GM04503 (cell line): Measurements from ENCODE around the gene POTEF.
"Not testable (repeated sequence)": the region's sequence is repeated elsewhere in the genome, so short reads cannot be mapped to it uniquely, and the experiment has no call there.

Source experiments
- DNase-seq: peaks from one replicate; pipeline ENCODE4 v3.0.0-alpha.2; 2012; ENCODE audit warnings: low read depth

The POTEF gene

DNA sequence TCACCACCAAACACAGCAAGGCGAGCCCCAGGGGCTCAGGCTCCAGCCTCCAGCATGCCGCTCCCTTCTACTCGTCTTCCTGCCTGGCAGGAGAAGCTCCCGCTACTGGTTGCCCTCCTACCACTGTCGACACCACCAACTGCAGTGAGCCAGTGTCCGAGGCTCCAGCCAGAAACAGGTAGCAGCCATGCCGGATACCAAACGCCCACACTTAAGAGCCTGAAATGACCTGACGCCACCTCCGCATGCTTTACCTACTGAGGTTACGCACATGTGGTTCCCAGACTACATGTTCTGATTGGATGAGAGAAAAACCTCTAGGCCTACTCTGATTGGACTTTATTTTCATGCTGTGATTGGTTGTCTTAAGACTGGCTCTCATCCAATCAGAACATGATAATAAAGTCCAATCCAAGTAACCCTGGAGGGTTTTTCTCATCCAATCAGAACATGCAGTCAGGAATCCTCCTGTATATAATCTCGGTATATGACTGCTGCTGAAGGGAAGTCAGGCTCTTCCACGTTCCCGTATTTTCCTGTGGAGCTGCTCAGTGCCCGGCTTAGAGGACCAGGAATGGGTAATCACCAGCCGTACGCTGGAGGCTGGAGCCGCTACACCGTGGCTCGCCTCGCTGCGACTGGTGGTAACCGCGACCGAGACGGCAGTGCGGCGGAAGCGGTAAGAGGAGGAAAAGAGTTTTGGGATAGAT is at the start of gene POTEF:
Gene POTEF, minus strand, starts transcription at position 103 of the 710 bp plus-strand sequence. CDS start 8,707 bp downstream, outside the sequence.
- not testable (repeated sequence) for DNase-seq

DNA sequence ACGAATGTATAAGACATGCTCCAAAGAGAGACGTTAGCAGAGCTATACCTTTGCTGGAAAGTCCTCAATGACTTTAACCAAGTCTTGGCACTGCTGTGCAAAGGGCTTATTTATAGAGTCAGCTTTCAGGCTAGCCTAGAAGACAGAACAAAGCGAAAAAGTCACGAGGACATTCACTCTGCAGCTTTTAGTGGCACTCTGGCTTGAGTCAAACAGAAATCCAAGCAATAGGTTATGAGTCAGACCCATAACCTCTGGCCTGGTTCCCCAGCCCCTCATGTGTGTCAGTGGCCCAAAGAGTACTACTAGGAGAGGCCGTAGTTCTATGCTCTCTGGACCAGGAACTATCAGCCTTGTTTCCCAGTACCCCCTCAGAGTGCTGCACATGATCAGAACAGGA is 45.8 kb upstream of the POTEF start:
- DNase-seq, result not testable (repeated sequence)

- no peak for DNase-seq
Measured at GRCh38 chr2:130169896-130170295, 40.9 kb upstream of the POTEF start.

DNA sequence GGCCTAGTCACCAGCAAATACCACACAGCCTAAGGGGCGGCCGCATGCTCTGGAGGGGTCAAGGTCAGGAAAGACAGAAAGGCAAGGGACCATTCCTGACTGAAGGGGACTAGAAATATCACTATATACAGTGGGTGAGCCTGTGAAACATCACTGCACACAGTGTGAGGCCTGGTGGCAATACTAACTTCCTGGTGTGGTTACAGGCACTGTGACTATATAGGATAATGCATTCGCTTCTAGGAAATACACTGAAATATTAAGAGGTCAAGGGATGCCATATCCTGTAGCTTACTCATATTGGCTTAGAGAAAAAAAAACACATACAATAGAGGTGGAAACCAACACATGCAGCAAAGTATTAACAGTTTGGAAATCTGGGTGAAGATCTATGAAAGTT is 40.1 kb upstream of the POTEF start:
- DNase-seq, result not testable (repeated sequence)

DNA sequence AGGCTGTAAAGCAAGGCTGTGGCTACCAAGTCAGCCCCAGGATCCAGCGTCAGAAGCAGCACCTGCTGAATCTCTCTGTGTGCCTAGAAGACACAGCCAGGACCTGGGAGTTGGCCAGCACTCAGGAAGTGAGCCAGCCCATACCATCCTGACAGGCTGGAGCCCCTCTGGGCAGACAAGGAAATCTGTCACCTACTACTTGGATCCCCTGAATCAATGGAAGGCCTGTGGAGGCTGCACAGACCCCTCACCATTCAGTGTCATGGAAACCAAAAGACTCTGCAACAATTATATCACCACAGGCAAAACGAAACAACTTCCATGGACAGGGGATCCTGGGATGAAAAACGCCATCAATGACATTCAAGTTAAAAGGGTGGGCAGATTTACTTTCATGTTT is 37.6 kb upstream of the POTEF start:
- not testable (repeated sequence) for DNase-seq

GRCh38 chr2:130165293-130166016 is 36.4 kb upstream of the POTEF start:
- no peak for DNase-seq

GRCh38 chr2:130162968-130163367 is 33.9 kb upstream of the POTEF start:
- no peak for DNase-seq

DNA sequence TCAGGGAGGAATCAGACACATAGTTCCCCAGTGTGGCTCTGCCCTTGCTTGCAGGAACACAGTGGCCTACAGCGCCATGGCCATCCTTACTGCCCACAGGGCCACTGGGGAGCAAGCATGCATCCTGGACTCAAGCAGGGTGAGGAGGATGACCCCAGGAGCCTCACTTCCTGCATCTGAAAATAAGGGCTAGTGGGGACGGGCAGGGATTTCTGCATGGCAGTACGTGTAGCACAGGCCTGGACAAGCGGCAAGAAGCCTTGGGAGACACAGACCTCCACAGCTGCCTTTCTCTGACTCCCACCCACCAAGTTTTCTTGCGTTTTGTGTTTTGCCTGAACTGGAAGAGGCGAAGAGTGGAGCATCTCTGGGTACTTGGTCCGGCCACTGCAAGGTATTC is 33.5 kb upstream of the POTEF start:
- not testable (repeated sequence) for DNase-seq

DNA sequence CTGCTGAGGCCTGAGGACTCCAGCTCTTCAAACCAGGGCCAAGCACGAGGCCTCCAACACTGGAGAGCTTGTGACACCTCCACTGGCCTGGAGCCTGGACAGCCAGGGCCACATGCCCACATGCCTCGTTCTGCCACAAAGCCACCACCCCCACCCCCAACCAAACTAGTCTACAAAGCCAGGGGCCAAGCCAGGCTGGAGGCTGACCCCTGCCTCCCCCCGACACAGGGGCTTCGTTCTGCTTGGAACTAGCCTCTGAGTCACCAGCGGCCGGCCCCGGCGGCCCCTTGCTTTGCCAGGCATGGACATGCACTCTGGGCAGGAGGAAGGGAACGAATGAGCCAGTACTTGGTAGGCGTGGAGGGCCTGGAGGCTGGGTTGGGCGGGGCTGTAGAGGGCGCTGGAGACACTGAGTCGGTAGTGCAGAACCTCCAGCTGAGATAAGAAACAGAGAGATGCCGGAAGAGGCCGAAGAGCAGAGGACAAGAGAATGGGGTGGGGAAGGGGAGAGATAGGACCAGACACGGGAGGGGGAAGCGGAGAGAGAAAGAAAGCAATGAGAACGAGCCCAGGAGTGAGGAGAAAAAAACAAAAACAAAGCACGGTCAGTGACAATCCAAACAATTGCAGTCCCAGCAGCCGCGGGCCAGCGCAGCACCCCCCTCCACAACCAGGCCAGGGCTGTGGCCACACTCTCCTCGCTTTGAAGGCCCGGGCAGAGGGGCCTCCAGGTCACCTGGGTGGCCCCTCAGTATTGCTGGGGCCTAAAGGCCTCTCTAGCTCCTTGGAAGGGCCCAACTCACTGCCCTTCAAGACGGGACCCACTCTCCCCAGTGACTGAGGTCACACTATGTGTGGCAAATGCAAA is 32.0 kb upstream of the POTEF start:
- DNase-seq, result not testable (repeated sequence)

DNA sequence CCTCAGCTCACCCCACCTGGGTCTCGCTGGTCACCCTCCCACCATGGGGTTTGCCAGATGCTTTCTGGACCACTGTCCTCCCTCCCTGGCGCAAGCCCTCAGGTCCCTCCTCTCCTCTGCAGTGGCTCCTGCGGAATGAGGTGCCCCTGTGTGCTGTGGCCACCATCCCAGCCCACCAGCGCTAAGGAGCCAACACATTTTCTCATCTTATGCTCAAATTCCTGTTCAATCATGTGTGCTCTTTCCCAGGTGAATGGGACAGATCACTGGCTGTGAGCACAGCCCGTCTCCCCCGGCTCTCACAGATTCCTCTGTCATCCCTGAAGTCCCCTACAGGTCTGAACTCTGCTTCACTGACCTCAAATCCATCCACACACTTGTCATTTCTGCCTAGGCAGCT is 31.1 kb upstream of the POTEF start:
- DNase-seq, result no peak

- DNase-seq, result not testable (repeated sequence)
Measured at GRCh38 chr2:130159376-130159775, 30.4 kb upstream of the POTEF start.

GRCh38 chr2:130158631-130159030 is 29.6 kb upstream of the POTEF start:
- no peak for DNase-seq

- DNase-seq, result not testable (repeated sequence)
Measured at GRCh38 chr2:130157825-130158514, 28.9 kb upstream of the POTEF start.

DNA sequence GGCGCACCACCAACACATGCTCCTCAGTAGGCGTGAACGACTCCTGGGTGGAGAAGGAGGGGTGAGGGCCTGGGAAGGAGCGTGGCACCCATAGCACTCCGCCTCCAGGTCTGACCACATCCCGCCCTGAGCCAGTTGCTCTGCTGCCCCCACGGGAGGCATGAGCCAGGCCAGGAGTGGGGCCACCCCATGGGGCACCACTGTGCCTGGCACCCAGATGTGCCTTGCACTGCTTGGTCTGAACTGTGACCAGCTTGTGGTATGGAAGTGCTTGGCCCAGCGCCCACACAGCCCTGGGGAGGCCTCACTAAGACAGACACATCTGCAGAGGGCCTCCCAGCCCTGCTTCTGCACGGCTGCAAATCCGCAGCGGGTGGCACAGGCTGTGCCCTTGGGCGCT is 28.3 kb upstream of the POTEF start:
- not testable (repeated sequence) for DNase-seq

GRCh38 chr2:130156624-130157004 is 27.6 kb upstream of the POTEF start:
- DNase-seq, result no peak

DNA sequence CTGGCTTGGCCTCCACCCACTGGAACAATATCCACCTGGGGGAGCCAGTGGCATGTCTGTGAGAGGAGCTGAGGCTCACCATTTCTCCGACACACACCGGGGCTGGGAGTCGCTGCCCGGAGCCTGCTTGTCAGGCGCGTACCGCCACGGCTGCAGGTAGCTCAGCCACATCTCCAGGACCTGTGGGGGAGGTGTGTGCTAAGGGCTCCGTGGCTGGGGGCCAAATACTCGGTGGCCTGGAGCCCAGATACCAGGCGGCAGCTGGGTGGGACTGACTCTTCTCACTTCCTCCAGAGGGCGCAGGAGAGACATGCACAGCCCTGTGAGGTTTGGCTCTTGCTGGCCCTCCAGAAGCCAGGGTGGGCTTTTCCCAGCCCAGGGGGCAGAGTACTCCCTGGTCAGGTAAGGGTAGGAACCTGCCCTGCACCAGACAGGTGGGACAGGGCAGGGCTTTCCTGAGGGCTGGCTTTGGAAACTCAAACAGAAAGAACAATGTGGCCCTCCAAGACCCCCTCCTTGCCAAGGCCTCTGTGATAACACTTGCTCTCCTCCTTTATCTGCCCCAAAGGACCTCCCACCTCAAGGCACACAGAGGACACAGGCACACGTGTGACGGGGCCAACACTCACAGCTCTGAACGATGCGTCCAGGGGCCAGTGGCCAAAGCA is 27.1 kb upstream of the POTEF start:
- DNase-seq, result not testable (repeated sequence)

GRCh38 chr2:130154773-130155765 is 26.0 kb upstream of the POTEF start:
- DNase-seq, result no peak

GRCh38 chr2:130154423-130154770 is 25.4 kb upstream of the POTEF start:
- not testable (repeated sequence) for DNase-seq

DNA sequence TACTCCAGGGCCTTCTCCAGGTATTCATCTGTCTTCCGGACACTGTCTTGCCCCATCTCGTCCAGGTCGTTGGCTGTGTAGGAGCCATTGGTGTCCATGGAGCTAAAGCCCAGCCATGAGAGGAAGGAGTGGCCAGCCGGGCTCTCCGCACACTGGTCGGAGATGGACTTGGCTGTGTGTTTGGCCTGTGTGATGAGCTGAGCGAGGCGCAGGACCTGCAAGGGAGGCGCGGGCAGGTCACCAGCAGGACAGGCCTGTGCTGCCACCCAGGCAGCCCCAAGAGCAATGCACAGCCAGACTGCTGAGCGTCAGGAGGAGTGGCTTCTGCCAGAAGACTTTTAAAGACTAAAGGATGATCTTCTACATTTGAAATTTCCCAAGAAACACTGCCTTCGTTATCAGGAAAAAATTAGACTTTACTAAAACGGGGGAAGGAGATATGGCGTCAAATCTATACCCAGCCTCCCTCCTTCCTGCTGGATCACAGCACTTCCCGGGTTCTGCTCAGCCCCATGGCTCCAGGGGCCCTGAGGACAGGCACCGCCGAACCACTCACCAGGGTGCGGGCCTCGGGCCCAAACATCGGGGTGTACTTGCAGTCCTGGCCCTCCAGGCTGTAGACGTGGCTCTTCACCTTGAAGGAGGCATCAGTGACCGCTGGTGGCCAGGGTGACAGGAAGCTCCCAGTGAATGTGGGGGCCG is 24.9 kb upstream of the POTEF start:
- DNase-seq, result not testable (repeated sequence)
